RWPE2 (cell line): ENCODE results near the gene GSTM3.
"Not testable (repeated sequence)": the region's sequence is repeated elsewhere in the genome, so short reads cannot be mapped to it uniquely, and the experiment has no call there.

Experiments
- ATAC-seq: fragments of 200-7000 bp; cut with Tn5 transposase; 3 replicates; pipeline ENCODE4 v1.9.1; 2021; ENCODE audit warnings: low read depth
- DNase-seq: peaks from one replicate; pipeline ENCODE4 v3.0.0-alpha.2; 2020; ENCODE audit warnings: low spot score
- H3K27ac ChIP-seq: fragments of 450-650 bp; 2 replicates; pipeline ENCODE4 v1.5.1; 2017; ENCODE audit warnings: mild to moderate bottlenecking; ENCODE audit not compliant: poor library complexity, severe bottlenecking
- H3K27me3 ChIP-seq: fragments of 250-450 bp; sonication (Bioruptor Pico); 2 replicates; pipeline ENCODE4 v1.5.1; 2021; ENCODE audit warnings: mild to moderate bottlenecking, moderate library complexity; ENCODE audit not compliant: insufficient read depth, poor library complexity, severe bottlenecking
- H3K36me3 ChIP-seq: fragments of 250-450 bp; sonication (Bioruptor Pico); 2 replicates; pipeline ENCODE4 v1.5.1; 2020; ENCODE audit warnings: low read depth, mild to moderate bottlenecking, moderate library complexity
- H3K4me1 ChIP-seq: fragments of 250-450 bp; sonication (Bioruptor Pico); 2 replicates; pipeline ENCODE4 v1.5.1; 2021; ENCODE audit warnings: mild to moderate bottlenecking, moderate library complexity; ENCODE audit not compliant: insufficient read depth, poor library complexity, severe bottlenecking
- H3K4me3 ChIP-seq: fragments of 250-450 bp; sonication (Bioruptor Pico); 2 replicates; pipeline ENCODE4 v1.5.1; 2021; ENCODE audit warnings: mild to moderate bottlenecking, moderate library complexity; ENCODE audit not compliant: severe bottlenecking
- H3K9me3 ChIP-seq: fragments of 250-450 bp; sonication (Bioruptor Pico); 2 replicates; pipeline ENCODE4 v1.5.1; 2021; ENCODE audit warnings: mild to moderate bottlenecking, moderate library complexity; ENCODE audit not compliant: severe bottlenecking
- CTCF ChIP-seq: fragments of 450-650 bp; IDR thresholded peaks from one replicate; pipeline ENCODE4 v1.5.1; 2017; ENCODE audit warnings: mild to moderate bottlenecking, moderate library complexity; ENCODE audit not compliant: poor library complexity, severe bottlenecking

The GSTM3 gene

GRCh38 chr1:109768820-109769219 is 28.0 kb upstream of the GSTM3 start:
- no peaks in the 10 kb centered on the region for H3K27me3 ChIP-seq
- peak; percentile 20 for DNase-seq
- no peak for TF ChIP-seq CTCF
- H3K9me3 ChIP-seq = no peaks in the 10 kb centered on the region
- no peaks in the 10 kb centered on the region for H3K4me1 ChIP-seq
- no peak overlapping the region for H3K4me3 ChIP-seq
- no peaks in the 10 kb centered on the region for H3K36me3 ChIP-seq
- no peak overlapping the region for H3K27ac ChIP-seq
- ATAC-seq = no peak

GRCh38 chr1:109768335-109768650 is 27.5 kb upstream of the GSTM3 start:
- no peak overlapping the region for H3K4me3 ChIP-seq

GRCh38 chr1:109767637-109768334 is 26.9 kb upstream of the GSTM3 start:
- H3K9me3 ChIP-seq = no peaks in the 10 kb centered on the region
- H3K27me3 ChIP-seq = no peaks in the 10 kb centered on the region
- no peaks in the 10 kb centered on the region for H3K36me3 ChIP-seq
- TF ChIP-seq CTCF = no peak
- no peak overlapping the region for H3K4me3 ChIP-seq
- DNase-seq = peak; percentile 38
- H3K4me1 ChIP-seq = no peaks in the 10 kb centered on the region
- H3K27ac ChIP-seq = no peak overlapping the region
- no peak for ATAC-seq

More at GRCh38 chr1:109768335-109768650, 27.5 kb upstream of the GSTM3 start:
- Histone ChIP-seq H3K27ac (no peak overlapping the region), H3K27me3 (no peaks in the 10 kb centered on the region), H3K9me3 (no peaks in the 10 kb centered on the region), H3K36me3 (no peaks in the 10 kb centered on the region), H3K4me1 (no peaks in the 10 kb centered on the region)
- DNase-seq (no peak), ATAC-seq (no peak)
- TF ChIP-seq CTCF = no peak

- H3K4me1 ChIP-seq, H3K9me3 ChIP-seq, H3K27ac ChIP-seq, H3K27me3 ChIP-seq, H3K4me3 ChIP-seq, H3K36me3 ChIP-seq, ATAC-seq: not testable (repeated sequence)
- peak; percentile 9 for DNase-seq
These were observed 26.3 kb upstream of the GSTM3 start for GRCh38 chr1:109766991-109767636.

GRCh38 chr1:109765896-109766615 is 25.2 kb upstream of the GSTM3 start:
- ATAC-seq = no peak
- Histone ChIP-seq H3K4me3 (no peak overlapping the region), H3K27ac (no peak overlapping the region), H3K36me3 (no peaks in the 10 kb centered on the region), H3K9me3 (no peaks in the 10 kb centered on the region), H3K27me3 (no peaks in the 10 kb centered on the region), H3K4me1 (no peaks in the 10 kb centered on the region)
- no peak for TF ChIP-seq CTCF
- DNase-seq = peak; percentile 29
